GM19455 (cell line): ENCODE results near the gene PLPP4.

Source experiments
- ATAC-seq: cut with Tn5 transposase; IDR thresholded peaks from one replicate; pipeline ENCODE4 v1.9.1; 2021; ENCODE audit not compliant: unreplicated experiment

The PLPP4 gene

GRCh38 chr10:120456626-120457430 lies at the start of gene PLPP4:
Gene PLPP4 (plus strand): TSS chr10:120457227. CDS start chr10:120457306, 79 bp downstream.
- ATAC-seq = no peak

GRCh38 chr10:120409816-120410215 lies 47.2 kb upstream of the PLPP4 start:
- no peak for ATAC-seq

- no peak for ATAC-seq
Measured at GRCh38 chr10:120414946-120415345, 42.1 kb upstream of the PLPP4 start.

GRCh38 chr10:120415709-120416330 lies 41.2 kb upstream of the PLPP4 start:
- no peak for ATAC-seq

- no peak for ATAC-seq
Measured at GRCh38 chr10:120420421-120420820, 36.6 kb upstream of the PLPP4 start.

DNA sequence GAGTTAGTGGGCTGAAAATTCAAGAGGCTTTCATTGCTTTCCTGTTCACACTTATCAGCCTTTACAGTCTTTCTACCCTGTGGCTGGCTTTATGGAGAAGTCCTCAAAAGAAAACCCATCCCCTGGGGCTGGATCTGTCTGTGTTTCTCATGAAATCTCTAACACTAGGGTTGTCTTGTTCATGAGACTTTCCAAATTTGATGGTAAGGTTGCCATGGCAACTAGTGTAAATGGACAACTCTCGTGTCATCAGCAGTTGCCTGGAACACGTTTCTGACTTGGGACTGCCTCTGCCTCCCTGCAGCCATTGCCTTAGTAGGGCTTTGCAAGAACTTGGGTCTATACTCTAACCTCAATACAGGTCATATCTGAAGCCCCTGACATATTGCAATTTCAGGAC lies 35.8 kb upstream of the PLPP4 start:
- no peak for ATAC-seq

GRCh38 chr10:120422457-120422856 lies 34.6 kb upstream of the PLPP4 start:
- no peak for ATAC-seq

GRCh38 chr10:120423431-120424197 lies 33.4 kb upstream of the PLPP4 start:
- no peak for ATAC-seq

GRCh38 chr10:120424198-120424464 lies 32.9 kb upstream of the PLPP4 start:
- no peak for ATAC-seq

GRCh38 chr10:120426306-120426705 lies 30.7 kb upstream of the PLPP4 start:
- ATAC-seq = no peak

DNA sequence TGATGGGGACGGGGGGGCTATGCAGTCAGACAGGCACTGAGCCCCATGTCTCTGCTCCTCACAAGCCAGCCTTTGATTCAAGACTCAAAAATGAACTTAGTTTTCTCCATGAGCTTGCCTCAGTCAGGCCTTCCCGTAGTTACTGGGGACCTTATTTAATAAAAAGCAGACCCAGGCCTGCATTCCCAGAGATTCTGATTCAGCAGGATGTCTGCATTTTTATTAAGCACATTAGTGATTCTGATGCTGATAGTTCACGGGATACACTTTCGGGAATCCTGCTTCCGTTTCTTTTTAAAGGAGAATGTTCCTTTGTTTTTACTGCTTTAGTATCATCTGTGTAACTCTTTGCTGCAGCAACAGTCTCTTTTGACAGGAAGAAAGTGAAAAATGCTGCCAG lies 28.3 kb upstream of the PLPP4 start:
- ATAC-seq = no peak

DNA sequence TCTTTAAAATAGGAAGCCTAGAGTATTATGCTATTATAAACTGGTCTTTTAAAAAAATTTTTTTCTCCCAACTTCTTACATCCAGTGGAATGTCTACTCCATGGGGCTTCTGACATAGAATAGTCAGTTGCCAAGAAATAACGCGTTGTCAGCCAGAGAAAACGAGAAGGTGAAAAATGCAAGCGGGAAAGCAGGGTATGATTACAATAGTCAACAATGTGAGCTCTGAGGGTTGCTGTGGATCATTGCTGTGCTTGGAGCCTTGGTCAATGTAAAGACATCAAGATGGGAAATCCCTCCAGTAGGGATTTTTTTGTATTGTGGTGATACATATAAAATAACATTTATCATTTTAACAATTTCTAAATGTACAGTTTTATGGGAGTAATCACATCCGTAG lies 27.6 kb upstream of the PLPP4 start:
- ATAC-seq = no peak

DNA sequence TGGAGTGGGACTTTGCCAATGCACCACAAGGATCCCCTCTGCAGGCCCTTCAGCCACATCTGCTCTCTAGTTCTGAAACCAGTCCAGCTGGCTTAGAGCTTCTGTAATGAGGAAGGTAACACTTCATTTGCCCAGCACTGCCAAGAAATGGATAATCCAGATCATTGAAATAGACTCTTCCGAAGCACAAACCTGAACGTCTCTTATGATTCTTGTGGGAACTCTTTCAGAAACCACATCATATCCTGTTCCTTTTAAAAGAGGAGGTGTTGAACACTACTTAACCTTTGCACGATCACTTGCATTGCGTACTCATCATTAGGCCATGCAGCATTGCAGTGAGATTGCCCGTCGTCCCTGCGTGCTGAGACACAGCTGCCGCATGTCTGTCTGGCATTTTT lies 25.8 kb upstream of the PLPP4 start:
- no peak for ATAC-seq

DNA sequence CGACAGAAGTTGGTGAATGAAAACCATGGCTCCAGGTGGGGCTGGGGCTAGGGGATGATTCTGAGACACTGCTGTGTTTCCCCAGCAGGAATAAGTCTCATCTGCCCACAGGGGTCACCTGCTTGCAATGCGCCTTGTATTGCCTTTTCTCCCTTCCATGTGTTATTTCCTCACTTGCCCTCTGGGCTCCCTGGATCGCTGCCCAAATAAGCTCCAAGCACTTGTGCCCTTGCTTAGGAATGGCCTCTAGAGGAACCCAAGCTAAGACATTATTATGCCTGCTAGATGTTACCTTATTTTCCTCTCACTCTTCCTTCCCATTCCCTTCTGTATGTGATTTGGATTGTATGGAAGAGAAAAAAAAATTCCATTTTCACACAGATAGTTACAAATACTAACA lies 24.8 kb upstream of the PLPP4 start:
- no peak for ATAC-seq

DNA sequence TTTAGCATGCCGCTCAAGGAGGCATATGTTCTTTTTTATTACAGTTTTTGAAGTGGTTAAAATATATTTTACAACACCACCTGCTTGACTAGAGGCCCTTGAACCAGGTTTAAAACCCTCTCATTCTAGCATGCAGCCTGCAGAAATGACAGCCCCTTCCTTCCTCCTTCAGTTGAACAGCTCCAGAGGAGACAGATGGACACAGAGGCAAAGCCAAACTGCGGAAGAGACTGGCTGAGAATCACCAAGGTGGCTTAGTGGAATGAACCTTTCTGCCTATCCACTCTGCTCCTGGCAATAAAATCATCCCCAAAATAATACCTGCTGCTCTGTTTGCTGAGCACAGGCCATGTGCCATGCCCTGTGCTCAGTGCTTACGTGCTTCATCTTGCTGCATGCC lies 23.9 kb upstream of the PLPP4 start:
- ATAC-seq = no peak

DNA sequence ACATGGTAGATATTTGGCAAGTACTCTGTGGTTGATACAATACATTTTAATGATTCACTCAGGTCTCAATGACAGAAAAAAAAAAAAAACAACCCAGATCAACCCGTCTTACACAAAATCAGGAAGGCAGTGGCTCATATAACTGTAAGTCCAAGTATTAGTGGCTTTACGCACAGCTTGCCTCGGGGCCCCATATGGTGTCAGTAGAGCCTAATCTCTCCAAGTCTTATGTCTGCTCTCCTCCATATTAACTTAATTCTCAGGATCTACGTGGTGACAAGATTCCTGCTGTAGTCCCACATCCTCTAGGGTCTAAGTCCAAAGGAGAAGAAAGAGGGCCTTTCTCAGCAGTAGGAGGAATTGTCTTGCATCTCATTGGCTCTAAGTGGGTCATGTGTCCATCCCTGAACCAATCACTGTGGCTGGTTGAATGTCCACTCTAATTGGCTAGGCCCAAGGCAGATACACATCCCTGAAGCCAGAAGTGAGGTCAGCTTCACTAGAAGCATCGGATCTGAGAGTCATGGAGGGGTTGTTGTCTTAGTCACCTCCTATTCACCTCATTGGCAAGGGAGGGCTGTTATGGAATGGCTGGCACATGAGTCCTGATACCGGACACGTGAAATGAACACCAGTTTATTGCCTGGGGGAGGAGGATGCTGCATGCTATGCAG lies 20.5 kb upstream of the PLPP4 start:
- no peak for ATAC-seq

- ATAC-seq = no peak
Measured at GRCh38 chr10:120437541-120437940, 19.5 kb upstream of the PLPP4 start.

DNA sequence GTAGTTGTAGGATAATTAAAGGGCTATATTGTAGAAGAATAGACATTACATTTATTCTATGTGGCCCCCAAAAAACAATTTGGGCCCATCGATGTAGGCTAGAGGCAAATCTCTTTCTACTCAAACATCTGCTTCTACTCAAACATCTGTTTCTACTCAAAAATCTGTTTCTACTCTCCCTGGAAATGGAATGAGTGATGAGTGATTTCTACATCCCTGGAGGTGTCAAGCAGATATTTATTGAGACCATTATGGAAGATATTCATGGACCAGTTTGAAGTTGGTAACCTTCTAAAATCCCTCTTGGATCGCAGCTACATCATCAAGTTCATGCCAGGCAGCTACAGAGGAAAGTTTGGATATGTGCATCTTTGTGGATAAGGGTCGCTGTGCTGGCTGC lies 5.1 kb upstream of the PLPP4 start:
- no peak for ATAC-seq

- no peak for ATAC-seq
Measured at GRCh38 chr10:120453319-120453718, 3.7 kb upstream of the PLPP4 start.

DNA sequence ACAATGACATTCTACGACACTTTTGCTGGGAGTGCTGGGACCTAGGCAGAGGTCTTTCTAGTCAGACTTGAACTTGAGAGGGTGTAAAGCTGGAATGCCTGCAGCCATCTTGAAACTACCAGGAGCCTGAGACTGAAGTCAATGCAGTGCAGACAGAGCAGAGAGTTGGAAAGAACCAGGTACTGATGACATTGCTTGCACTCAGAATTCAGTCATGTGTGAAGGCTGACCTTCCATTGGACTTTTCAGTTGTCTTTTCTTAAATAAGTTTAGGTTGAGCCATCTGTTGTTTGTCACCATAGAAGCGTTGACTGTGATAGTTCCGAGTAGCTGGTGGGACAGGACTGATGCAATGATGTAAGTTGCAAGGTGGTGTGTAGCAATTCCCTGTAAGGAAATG lies 3.1 kb upstream of the PLPP4 start:
- ATAC-seq = no peak

- ATAC-seq = no peak
Measured at GRCh38 chr10:120455004-120455403, 2.0 kb upstream of the PLPP4 start.

GRCh38 chr10:120455606-120456005 lies 1.4 kb upstream of the PLPP4 start:
- no peak for ATAC-seq
